ENCODE data around the gene CABP2.

- TF ChIP-seq ATF2 (IDR thresholded peaks at IDR 0.05; ENCODE audit: low read length) (no peak), POLR2AphosphoS5 (IDR thresholded peaks at IDR 0.05; ENCODE audit: low read length) (no peak), RBBP5 (conservative IDR thresholded peaks at IDR 0.05) (no peak), EZH2 (IDR thresholded peaks at IDR 0.05; ENCODE audit: borderline replicate concordance, control insufficient read depth, low read depth, low read length) (no peak), TBL1XR1 (IDR thresholded peaks at IDR 0.05; ENCODE audit: low read depth, low read length) (no peak), FOXK2 (IDR thresholded peaks at IDR 0.05) (no peak), RCOR1 (conservative IDR thresholded peaks at IDR 0.05; ENCODE audit: low read depth, low read length) (no peak), CEBPB (IDR thresholded peaks at IDR 0.05; ENCODE audit: borderline replicate concordance in 1 of 2, low read depth in 2 of 2, low read length in 2 of 2) (no peak)
- TF ChIP-seq, protein P1, sequence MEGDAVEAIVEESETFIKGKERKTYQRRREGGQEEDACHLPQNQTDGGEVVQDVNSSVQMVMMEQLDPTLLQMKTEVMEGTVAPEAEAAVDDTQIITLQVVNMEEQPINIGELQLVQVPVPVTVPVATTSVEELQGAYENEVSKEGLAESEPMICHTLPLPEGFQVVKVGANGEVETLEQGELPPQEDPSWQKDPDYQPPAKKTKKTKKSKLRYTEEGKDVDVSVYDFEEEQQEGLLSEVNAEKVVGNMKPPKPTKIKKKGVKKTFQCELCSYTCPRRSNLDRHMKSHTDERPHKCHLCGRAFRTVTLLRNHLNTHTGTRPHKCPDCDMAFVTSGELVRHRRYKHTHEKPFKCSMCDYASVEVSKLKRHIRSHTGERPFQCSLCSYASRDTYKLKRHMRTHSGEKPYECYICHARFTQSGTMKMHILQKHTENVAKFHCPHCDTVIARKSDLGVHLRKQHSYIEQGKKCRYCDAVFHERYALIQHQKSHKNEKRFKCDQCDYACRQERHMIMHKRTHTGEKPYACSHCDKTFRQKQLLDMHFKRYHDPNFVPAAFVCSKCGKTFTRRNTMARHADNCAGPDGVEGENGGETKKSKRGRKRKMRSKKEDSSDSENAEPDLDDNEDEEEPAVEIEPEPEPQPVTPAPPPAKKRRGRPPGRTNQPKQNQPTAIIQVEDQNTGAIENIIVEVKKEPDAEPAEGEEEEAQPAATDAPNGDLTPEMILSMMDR (IDR thresholded peaks at IDR 0.05 in 2 of 3, conservative IDR thresholded peaks at IDR 0.05 in 1 of 3; ENCODE audit: control insufficient read depth in 2 of 3, extremely low read depth in 1 of 3, insufficient read depth in 1 of 3, low read depth in 3 of 3, low read length in 3 of 3): no peak
These were observed 30.3 kb downstream of the CABP2 start for GRCh38 chr11:67492801-67493547.
